Measurements from ENCODE around the gene FRMPD2. TPM values are rescaled to one million over a fixed set of nuclear protein-coding genes. Genes with fewer than 3 reads are reported as not detected.

FRMPD2 gene
- total RNA-seq, 1 experiment from 2014 or later = not detected

- H3K27me3 ChIP-seq (replicated peaks; ENCODE audit: insufficient read depth, low read depth, low read length, poor library complexity) = no peaks in the 10 kb centered on the region
- no peak overlapping the region for H3K4me3 ChIP-seq (ENCODE audit: low read depth, low read length, poor library complexity, severe bottlenecking)
- ChIA-PET CTCF (no interaction called here), POLR2A (ENCODE audit: low non-redundant PET) (no interaction called here)
- H3K27ac ChIP-seq (ENCODE audit: low read depth, low read length, poor library complexity, severe bottlenecking) = no peak overlapping the region
- no peak for TF ChIP-seq CTCF (conservative IDR thresholded peaks at IDR 0.05; ENCODE audit: low read depth, low read length)
- no peak for TF ChIP-seq EZH2 (IDR thresholded peaks at IDR 0.05; ENCODE audit: borderline replicate concordance, low read depth, low read length, poor library complexity, severe bottlenecking)
- H3K9me3 ChIP-seq (ENCODE audit: low read depth, low read length, poor library complexity, severe bottlenecking) = no peaks in the 10 kb centered on the region
- no peaks in the 10 kb centered on the region for H3K36me3 ChIP-seq (ENCODE audit: insufficient read depth, low read length, poor library complexity, severe bottlenecking)
- intact Hi-C loops (cut with micrococcal nuclease; ENCODE audit: unreplicated experiment) = no loop called here
- no peak for DNase-seq (ENCODE audit: low spot score)
- no peaks in the 10 kb centered on the region for H3K4me1 ChIP-seq (ENCODE audit: insufficient read depth, low read length, poor library complexity, severe bottlenecking)
- no TSS peak for BruUV-seq (replicated peaks)
Observed at GRCh38 chr10:48240196-48240595, 34.3 kb downstream of the FRMPD2 start.

GRCh38 chr10:48239618-48240017 lies 34.9 kb downstream of the FRMPD2 start:
- ChIA-PET POLR2A (ENCODE audit: low non-redundant PET) (no interaction called here), CTCF (no interaction called here)
- no peaks in the 10 kb centered on the region for H3K4me1 ChIP-seq (ENCODE audit: insufficient read depth, low read length, poor library complexity, severe bottlenecking)
- TF ChIP-seq CTCF (conservative IDR thresholded peaks at IDR 0.05; ENCODE audit: low read depth, low read length) (no peak), EZH2 (IDR thresholded peaks at IDR 0.05; ENCODE audit: borderline replicate concordance, low read depth, low read length, poor library complexity, severe bottlenecking) (no peak)
- intact Hi-C loops (cut with micrococcal nuclease; ENCODE audit: unreplicated experiment) = no loop called here
- no peaks in the 10 kb centered on the region for H3K9me3 ChIP-seq (ENCODE audit: low read depth, low read length, poor library complexity, severe bottlenecking)
- no peak overlapping the region for H3K4me3 ChIP-seq (ENCODE audit: low read depth, low read length, poor library complexity, severe bottlenecking)
- H3K36me3 ChIP-seq (ENCODE audit: insufficient read depth, low read length, poor library complexity, severe bottlenecking) = no peaks in the 10 kb centered on the region
- no TSS peak for BruUV-seq (replicated peaks)
- H3K27me3 ChIP-seq (replicated peaks; ENCODE audit: insufficient read depth, low read depth, low read length, poor library complexity) = no peaks in the 10 kb centered on the region
- no peak for DNase-seq (ENCODE audit: low spot score)
- H3K27ac ChIP-seq (ENCODE audit: low read depth, low read length, poor library complexity, severe bottlenecking) = no peak overlapping the region

- Histone ChIP-seq H3K27me3 (replicated peaks; ENCODE audit: insufficient read depth, low read depth, low read length, poor library complexity) (no peaks in the 10 kb centered on the region), H3K4me3 (ENCODE audit: low read depth, low read length, poor library complexity, severe bottlenecking) (no peak overlapping the region), H3K36me3 (ENCODE audit: insufficient read depth, low read length, poor library complexity, severe bottlenecking) (no peaks in the 10 kb centered on the region), H3K9me3 (ENCODE audit: low read depth, low read length, poor library complexity, severe bottlenecking) (no peaks in the 10 kb centered on the region), H3K27ac (ENCODE audit: low read depth, low read length, poor library complexity, severe bottlenecking) (no peak overlapping the region), H3K4me1 (ENCODE audit: insufficient read depth, low read length, poor library complexity, severe bottlenecking) (no peaks in the 10 kb centered on the region)
- ChIA-PET CTCF (no interaction called here), POLR2A (ENCODE audit: low non-redundant PET) (no interaction called here)
- intact Hi-C loops (cut with micrococcal nuclease; ENCODE audit: unreplicated experiment) = no loop called here
- BruUV-seq (replicated peaks) = no TSS peak
- no peak for TF ChIP-seq EZH2 (IDR thresholded peaks at IDR 0.05; ENCODE audit: borderline replicate concordance, low read depth, low read length, poor library complexity, severe bottlenecking)
- TF ChIP-seq CTCF (conservative IDR thresholded peaks at IDR 0.05; ENCODE audit: low read depth, low read length) = no peak
- no peak for DNase-seq (ENCODE audit: low spot score)
Observed at GRCh38 chr10:48238826-48239520, 35.5 kb downstream of the FRMPD2 start.
